IPS-NIHi11 (cell line): ENCODE measurements around the gene CFAP100.

Experiments
- DNase-seq: peaks from one replicate; pipeline ENCODE4 v3.0.0; 2012; ENCODE audit warnings: mixed read lengths, low spot score

CFAP100 gene

GRCh38 chr3:126402666-126403302 is 8.1 kb downstream of the CFAP100 start:
- no peak for DNase-seq

- DNase-seq, result no peak
Measured at GRCh38 chr3:126406389-126407296, 11.9 kb downstream of the CFAP100 start.

- DNase-seq, result no peak
Measured at GRCh38 chr3:126407412-126408044, 12.8 kb downstream of the CFAP100 start.

GRCh38 chr3:126408099-126408498 is 13.4 kb downstream of the CFAP100 start:
- no peak for DNase-seq

GRCh38 chr3:126412841-126413692 is 18.4 kb downstream of the CFAP100 start:
- DNase-seq, result no peak

GRCh38 chr3:126413693-126414080 is 19.0 kb downstream of the CFAP100 start:
- DNase-seq, result no peak

GRCh38 chr3:126414406-126414805 is 19.7 kb downstream of the CFAP100 start:
- DNase-seq, result no peak

GRCh38 chr3:126414961-126415660 is 20.4 kb downstream of the CFAP100 start:
- DNase-seq, result no peak

- DNase-seq, result no peak
Measured at GRCh38 chr3:126415661-126416591, 21.2 kb downstream of the CFAP100 start.

GRCh38 chr3:126416943-126417342 is 22.2 kb downstream of the CFAP100 start:
- DNase-seq, result no peak

GRCh38 chr3:126417515-126417914 is 22.8 kb downstream of the CFAP100 start:
- DNase-seq, result no peak

GRCh38 chr3:126417981-126418530 is 23.3 kb downstream of the CFAP100 start:
- no peak for DNase-seq

- no peak for DNase-seq
Measured at GRCh38 chr3:126418661-126419131, 24.0 kb downstream of the CFAP100 start.

GRCh38 chr3:126419151-126419703 is 24.5 kb downstream of the CFAP100 start:
- DNase-seq, result no peak

GRCh38 chr3:126419886-126420786 is 25.4 kb downstream of the CFAP100 start:
- peak; percentile 57 for DNase-seq

- no peak for DNase-seq
Measured at GRCh38 chr3:126421573-126422119, 26.9 kb downstream of the CFAP100 start.

GRCh38 chr3:126422121-126422520 is 27.4 kb downstream of the CFAP100 start:
- no peak for DNase-seq

GRCh38 chr3:126422571-126423091 is 27.9 kb downstream of the CFAP100 start:
- DNase-seq, result no peak
